ENCODE measurements around the gene PUM1. TPM values are rescaled to one million over a fixed set of nuclear protein-coding genes. Genes with fewer than 3 reads are reported as not detected.

Gene PUM1
- total RNA-seq, 1 donor from 2014 or later = 143 TPM

DNA sequence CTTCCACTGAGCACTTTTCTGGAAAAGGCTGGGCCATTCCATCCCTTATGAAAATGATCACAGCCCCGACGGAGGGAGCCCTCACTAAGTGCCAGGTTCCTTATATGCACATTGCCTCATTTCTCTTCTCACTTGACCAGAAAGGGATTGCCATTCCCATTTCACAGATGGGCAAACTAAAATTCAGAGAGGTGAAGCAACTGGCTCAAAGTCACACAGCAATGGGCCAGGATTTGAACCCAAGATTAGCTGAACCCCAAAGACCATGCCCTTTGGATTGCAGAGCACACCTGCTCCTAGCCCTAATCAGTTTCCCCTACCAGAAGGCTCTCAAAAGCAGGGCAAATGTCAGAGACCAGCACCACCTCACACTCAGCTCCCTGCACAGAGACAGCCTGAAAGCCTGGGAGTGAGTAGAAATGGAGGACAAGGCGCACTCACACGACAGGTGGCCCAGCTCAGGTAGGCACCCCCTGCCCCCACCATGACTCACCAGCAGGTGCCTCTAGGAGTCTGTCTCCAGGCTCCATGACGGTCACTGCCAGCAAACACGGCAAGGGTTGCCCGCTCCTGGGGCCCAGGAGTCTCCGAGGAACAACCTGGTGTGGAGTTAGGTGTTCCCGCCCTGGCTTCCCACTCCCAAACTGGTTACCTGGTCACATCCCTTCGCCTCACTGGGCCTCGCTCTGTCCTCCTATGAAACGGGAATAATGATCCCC lies 178.6 kb downstream of the PUM1 start:
- H4K20me1 ChIP-seq (ENCODE audit: insufficient read depth, low read length) = peaks cover 83% of the 10 kb centered on the region
- peaks cover 40% of the 10 kb centered on the region for H3K4me1 ChIP-seq (ENCODE audit: insufficient read depth, low read length)
- Mint-ChIP-seq H3K4me1 (ENCODE audit: low read depth, unreplicated experiment) (peaks cover 41% of the 10 kb centered on the region), H3K9me3 (ENCODE audit: unreplicated experiment) (no peaks in the 10 kb centered on the region), H3K27ac (ENCODE audit: unreplicated experiment) (peak overlapping the region; percentile 98), H3K4me3 (ENCODE audit: unreplicated experiment) (no peak overlapping the region), H3K27me3 (ENCODE audit: low read depth, unreplicated experiment) (no peaks in the 10 kb centered on the region), H3K36me3 (ENCODE audit: low read depth, unreplicated experiment) (peaks cover 4% of the 10 kb centered on the region)
- H3K4me2 ChIP-seq (ENCODE audit: low read length) = peak overlapping the region; percentile 57
- H3K27ac ChIP-seq (ENCODE audit: low read depth, low read length) = no peak overlapping the region
- no peaks in the 10 kb centered on the region for H3K27me3 ChIP-seq (ENCODE audit: insufficient read depth, low read length)
- H3K9ac ChIP-seq (ENCODE audit: low read length) = peak overlapping the region; percentile 57
- FAIRE-seq (no peak), DNase-seq (ENCODE audit: low read depth) (no peak)
- peaks cover 65% of the 10 kb centered on the region for H3K79me2 ChIP-seq (ENCODE audit: insufficient read depth, low read length)
- H2AFZ ChIP-seq (ENCODE audit: low read depth, low read length) = peak overlapping the region; percentile 28
- H3K36me3 ChIP-seq (ENCODE audit: insufficient read depth, low read length) = no peaks in the 10 kb centered on the region
- TF ChIP-seq, protein P1, sequence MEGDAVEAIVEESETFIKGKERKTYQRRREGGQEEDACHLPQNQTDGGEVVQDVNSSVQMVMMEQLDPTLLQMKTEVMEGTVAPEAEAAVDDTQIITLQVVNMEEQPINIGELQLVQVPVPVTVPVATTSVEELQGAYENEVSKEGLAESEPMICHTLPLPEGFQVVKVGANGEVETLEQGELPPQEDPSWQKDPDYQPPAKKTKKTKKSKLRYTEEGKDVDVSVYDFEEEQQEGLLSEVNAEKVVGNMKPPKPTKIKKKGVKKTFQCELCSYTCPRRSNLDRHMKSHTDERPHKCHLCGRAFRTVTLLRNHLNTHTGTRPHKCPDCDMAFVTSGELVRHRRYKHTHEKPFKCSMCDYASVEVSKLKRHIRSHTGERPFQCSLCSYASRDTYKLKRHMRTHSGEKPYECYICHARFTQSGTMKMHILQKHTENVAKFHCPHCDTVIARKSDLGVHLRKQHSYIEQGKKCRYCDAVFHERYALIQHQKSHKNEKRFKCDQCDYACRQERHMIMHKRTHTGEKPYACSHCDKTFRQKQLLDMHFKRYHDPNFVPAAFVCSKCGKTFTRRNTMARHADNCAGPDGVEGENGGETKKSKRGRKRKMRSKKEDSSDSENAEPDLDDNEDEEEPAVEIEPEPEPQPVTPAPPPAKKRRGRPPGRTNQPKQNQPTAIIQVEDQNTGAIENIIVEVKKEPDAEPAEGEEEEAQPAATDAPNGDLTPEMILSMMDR (IDR thresholded peaks at IDR 0.05; ENCODE audit: insufficient read depth, low read depth, low read length) = no peak
- TF ChIP-seq EZH2 (IDR thresholded peaks at IDR 0.05; ENCODE audit: insufficient read depth, low read length) = no peak
- H3K4me3 ChIP-seq (ENCODE audit: insufficient read depth, low read depth, low read length) = no peak overlapping the region
- no peaks in the 10 kb centered on the region for H3K9me3 ChIP-seq (ENCODE audit: insufficient read depth, low read depth, low read length)

GRCh38 chr1:30885570-30886522 lies 179.7 kb downstream of the PUM1 start:
- Histone ChIP-seq H3K4me1 (ENCODE audit: insufficient read depth, low read length) (peaks cover 40% of the 10 kb centered on the region), H3K4me2 (ENCODE audit: low read length) (no peak overlapping the region), H2AFZ (ENCODE audit: low read depth, low read length) (no peak overlapping the region), H3K9me3 (ENCODE audit: insufficient read depth, low read depth, low read length) (no peaks in the 10 kb centered on the region), H3K27me3 (ENCODE audit: insufficient read depth, low read length) (no peaks in the 10 kb centered on the region), H3K79me2 (ENCODE audit: insufficient read depth, low read length) (peaks cover 69% of the 10 kb centered on the region), H3K27ac (ENCODE audit: low read depth, low read length) (no peak overlapping the region), H3K9ac (ENCODE audit: low read length) (peak overlapping the region; percentile 24), H3K36me3 (ENCODE audit: insufficient read depth, low read length) (no peaks in the 10 kb centered on the region), H4K20me1 (ENCODE audit: insufficient read depth, low read length) (peaks cover 85% of the 10 kb centered on the region), H3K4me3 (ENCODE audit: insufficient read depth, low read depth, low read length) (no peak overlapping the region)
- TF ChIP-seq EZH2 (IDR thresholded peaks at IDR 0.05; ENCODE audit: insufficient read depth, low read length) = no peak
- TF ChIP-seq, protein P1 (IDR thresholded peaks at IDR 0.05; ENCODE audit: insufficient read depth, low read depth, low read length) = no peak
- DNase-seq (ENCODE audit: low read depth) (no peak), FAIRE-seq (no peak)
- Mint-ChIP-seq H3K9me3 (ENCODE audit: unreplicated experiment) (no peaks in the 10 kb centered on the region), H3K4me3 (ENCODE audit: unreplicated experiment) (no peak overlapping the region), H3K27ac (ENCODE audit: unreplicated experiment) (peak overlapping the region; percentile 75), H3K27me3 (ENCODE audit: low read depth, unreplicated experiment) (no peaks in the 10 kb centered on the region), H3K4me1 (ENCODE audit: low read depth, unreplicated experiment) (peaks cover 41% of the 10 kb centered on the region), H3K36me3 (ENCODE audit: low read depth, unreplicated experiment) (peaks cover 4% of the 10 kb centered on the region)

All from astrocyte (in vitro differentiated cells and primary cell).